ENCODE results near the gene PLXNA2.

DNA sequence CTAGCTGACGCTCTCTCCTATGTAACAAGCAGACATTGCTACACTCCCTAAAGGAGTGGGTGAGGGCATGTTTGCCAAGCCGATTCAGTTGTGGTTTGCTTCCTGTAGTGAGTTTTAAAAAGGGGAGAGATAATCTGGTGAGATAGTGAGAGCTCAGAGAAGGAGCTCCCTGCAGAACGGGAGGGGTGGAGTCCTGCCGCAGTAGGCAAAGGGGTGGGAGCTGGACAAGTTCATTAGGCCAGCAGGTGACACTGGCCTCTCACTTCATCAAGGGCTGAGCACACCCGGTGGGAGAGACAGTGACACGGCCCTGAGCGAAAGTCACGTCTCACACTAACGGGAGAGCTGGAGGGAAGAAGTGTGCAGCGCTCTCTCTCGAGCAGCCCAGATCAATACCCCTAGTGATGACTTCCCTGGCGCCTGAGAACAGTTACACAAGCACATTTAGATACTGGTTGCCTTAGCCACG is 189.2 kb downstream of the PLXNA2 start:
- no peak for TF ChIP-seq CTCF (IDR thresholded peaks at IDR 0.05; ENCODE audit: borderline replicate concordance, extremely low read depth, low read length, poor library complexity, severe bottlenecking)
- TF ChIP-seq EZH2 (IDR thresholded peaks at IDR 0.05; ENCODE audit: borderline replicate concordance, low read depth, low read length, severe bottlenecking): no peak
